ENCODE measurements around the gene AMPH. TPM values are rescaled to one million over a fixed set of nuclear protein-coding genes. Genes with fewer than 3 reads are reported as not detected.
A peak's percentile ranks its signal among the peaks of the same experiment; 100 is the strongest.

AMPH gene
- total RNA-seq, 1 donor from 2014 or later = 0.23 TPM

GRCh38 chr7:38659931-38660330, 28.8 kb upstream of the AMPH start:
- no peak overlapping the region for H3K27ac Mint-ChIP-seq
- no peaks in the 10 kb centered on the region for H3K36me3 Mint-ChIP-seq (ENCODE audit: low read depth)
- H3K4me3 Mint-ChIP-seq (ENCODE audit: low read depth) = no peak overlapping the region
- H3K4me1 Mint-ChIP-seq (ENCODE audit: low read depth) = no peaks in the 10 kb centered on the region
- H3K27me3 Mint-ChIP-seq (ENCODE audit: low read depth) = peaks cover 30% of the 10 kb centered on the region
- intact Hi-C loops (cut with micrococcal nuclease) = loop anchor here (1.0 kb wide), 1 partner anchor 262 kb away; no protein-coding TSS in a partner anchor
- DNase-seq (ENCODE audit: low spot score) = no peak
- H3K9me3 Mint-ChIP-seq = no peaks in the 10 kb centered on the region

- intact Hi-C loops (cut with micrococcal nuclease) = no loop called here
- no peaks in the 10 kb centered on the region for H3K9me3 Mint-ChIP-seq
- no peaks in the 10 kb centered on the region for H3K4me1 Mint-ChIP-seq (ENCODE audit: low read depth)
- H3K4me3 Mint-ChIP-seq (ENCODE audit: low read depth) = no peak overlapping the region
- no peak for DNase-seq (ENCODE audit: low spot score)
- H3K36me3 Mint-ChIP-seq (ENCODE audit: low read depth) = no peaks in the 10 kb centered on the region
- H3K27me3 Mint-ChIP-seq (ENCODE audit: low read depth) = peaks cover 31% of the 10 kb centered on the region
- no peak overlapping the region for H3K27ac Mint-ChIP-seq
These were observed 27.7 kb upstream of the AMPH start for GRCh38 chr7:38658921-38659320.

- H3K9me3 Mint-ChIP-seq = no peaks in the 10 kb centered on the region
- H3K4me1 Mint-ChIP-seq (ENCODE audit: low read depth) = no peaks in the 10 kb centered on the region
- DNase-seq (ENCODE audit: low spot score) = no peak
- H3K36me3 Mint-ChIP-seq (ENCODE audit: low read depth) = no peaks in the 10 kb centered on the region
- peaks cover 21% of the 10 kb centered on the region for H3K27me3 Mint-ChIP-seq (ENCODE audit: low read depth)
- no peak overlapping the region for H3K27ac Mint-ChIP-seq
- no peak overlapping the region for H3K4me3 Mint-ChIP-seq (ENCODE audit: low read depth)
- intact Hi-C loops (cut with micrococcal nuclease) = no loop called here
These were observed 25.8 kb upstream of the AMPH start for GRCh38 chr7:38656968-38657367.

- Mint-ChIP-seq H3K27me3 (ENCODE audit: low read depth) (peaks cover 20% of the 10 kb centered on the region), H3K36me3 (ENCODE audit: low read depth) (no peaks in the 10 kb centered on the region), H3K4me1 (ENCODE audit: low read depth) (no peaks in the 10 kb centered on the region), H3K4me3 (ENCODE audit: low read depth) (no peak overlapping the region), H3K9me3 (no peaks in the 10 kb centered on the region), H3K27ac (no peak overlapping the region)
- DNase-seq (ENCODE audit: low spot score) = no peak
- intact Hi-C loops (cut with micrococcal nuclease) = no loop called here
These were observed 24.9 kb upstream of the AMPH start for GRCh38 chr7:38655833-38656774.

GRCh38 chr7:38637957-38638356, 6.8 kb upstream of the AMPH start:
- H3K27ac Mint-ChIP-seq = no peak overlapping the region
- DNase-seq (ENCODE audit: low spot score) = no peak
- H3K27me3 Mint-ChIP-seq (ENCODE audit: low read depth) = peaks cover 21% of the 10 kb centered on the region
- H3K4me1 Mint-ChIP-seq (ENCODE audit: low read depth) = no peaks in the 10 kb centered on the region
- intact Hi-C loops (cut with micrococcal nuclease) = no loop called here
- no peaks in the 10 kb centered on the region for H3K36me3 Mint-ChIP-seq (ENCODE audit: low read depth)
- H3K9me3 Mint-ChIP-seq = no peaks in the 10 kb centered on the region
- H3K4me3 Mint-ChIP-seq (ENCODE audit: low read depth) = no peak overlapping the region

- peaks cover 4% of the 10 kb centered on the region for H3K4me1 Mint-ChIP-seq (ENCODE audit: low read depth)
- H3K27ac Mint-ChIP-seq = no peak overlapping the region
- no peak overlapping the region for H3K4me3 Mint-ChIP-seq (ENCODE audit: low read depth)
- H3K36me3 Mint-ChIP-seq (ENCODE audit: low read depth) = no peaks in the 10 kb centered on the region
- DNase-seq (ENCODE audit: low spot score) = no peak
- intact Hi-C loops (cut with micrococcal nuclease) = no loop called here
- H3K27me3 Mint-ChIP-seq (ENCODE audit: low read depth) = peaks cover 45% of the 10 kb centered on the region
- H3K9me3 Mint-ChIP-seq = no peaks in the 10 kb centered on the region
These were observed 1.2 kb upstream of the AMPH start for GRCh38 chr7:38632411-38632810.

- H3K4me3 Mint-ChIP-seq (ENCODE audit: low read depth) = peak overlapping the region; percentile 37
- H3K36me3 Mint-ChIP-seq (ENCODE audit: low read depth) = no peaks in the 10 kb centered on the region
- H3K27ac Mint-ChIP-seq = no peak overlapping the region
- DNase-seq (ENCODE audit: low spot score) = no peak
- intact Hi-C loops (cut with micrococcal nuclease) = no loop called here
- peaks cover 6% of the 10 kb centered on the region for H3K9me3 Mint-ChIP-seq
- H3K4me1 Mint-ChIP-seq (ENCODE audit: low read depth) = peaks cover 4% of the 10 kb centered on the region
- peaks cover 47% of the 10 kb centered on the region for H3K27me3 Mint-ChIP-seq (ENCODE audit: low read depth)
These were observed 1.3 kb downstream of the AMPH start for GRCh38 chr7:38629651-38630510.

- intact Hi-C loops (cut with micrococcal nuclease) = no loop called here
- H3K36me3 Mint-ChIP-seq (ENCODE audit: low read depth) = no peaks in the 10 kb centered on the region
These were observed 2.4 kb downstream of the AMPH start for GRCh38 chr7:38628630-38629385.

GRCh38 chr7:38625866-38626265, 5.3 kb downstream of the AMPH start:
- Mint-ChIP-seq H3K27me3 (ENCODE audit: low read depth) (peaks cover 37% of the 10 kb centered on the region), H3K9me3 (peaks cover 10% of the 10 kb centered on the region), H3K4me1 (ENCODE audit: low read depth) (peaks cover 2% of the 10 kb centered on the region), H3K27ac (no peak overlapping the region), H3K36me3 (ENCODE audit: low read depth) (no peaks in the 10 kb centered on the region), H3K4me3 (ENCODE audit: low read depth) (no peak overlapping the region)
- no peak for DNase-seq (ENCODE audit: low spot score)
- intact Hi-C loops (cut with micrococcal nuclease) = no loop called here

More at GRCh38 chr7:38628630-38629385, 2.4 kb downstream of the AMPH start:
- peaks cover 47% of the 10 kb centered on the region for H3K27me3 Mint-ChIP-seq (ENCODE audit: low read depth)
- H3K27ac Mint-ChIP-seq = no peak overlapping the region
- no peak for DNase-seq (ENCODE audit: low spot score)
- peaks cover 4% of the 10 kb centered on the region for H3K4me1 Mint-ChIP-seq (ENCODE audit: low read depth)
- H3K9me3 Mint-ChIP-seq = peaks cover 10% of the 10 kb centered on the region
- no peak overlapping the region for H3K4me3 Mint-ChIP-seq (ENCODE audit: low read depth)

GRCh38 chr7:38615665-38616064, 15.5 kb downstream of the AMPH start:
- no peaks in the 10 kb centered on the region for H3K36me3 Mint-ChIP-seq (ENCODE audit: low read depth)

GRCh38 chr7:38607466-38607865, 23.7 kb downstream of the AMPH start:
- Mint-ChIP-seq H3K9me3 (no peaks in the 10 kb centered on the region), H3K4me1 (ENCODE audit: low read depth) (no peaks in the 10 kb centered on the region), H3K4me3 (ENCODE audit: low read depth) (no peak overlapping the region), H3K36me3 (ENCODE audit: low read depth) (no peaks in the 10 kb centered on the region), H3K27ac (no peak overlapping the region), H3K27me3 (ENCODE audit: low read depth) (peaks cover 8% of the 10 kb centered on the region)
- intact Hi-C loops (cut with micrococcal nuclease) = no loop called here
- no peak for DNase-seq (ENCODE audit: low spot score)

More at GRCh38 chr7:38615665-38616064, 15.5 kb downstream of the AMPH start:
- Mint-ChIP-seq H3K27ac (no peak overlapping the region), H3K27me3 (ENCODE audit: low read depth) (peaks cover 15% of the 10 kb centered on the region), H3K4me3 (ENCODE audit: low read depth) (no peak overlapping the region), H3K9me3 (no peaks in the 10 kb centered on the region), H3K4me1 (ENCODE audit: low read depth) (no peaks in the 10 kb centered on the region)
- DNase-seq (ENCODE audit: low spot score) = no peak
- intact Hi-C loops (cut with micrococcal nuclease) = no loop called here

- H3K4me3 Mint-ChIP-seq (ENCODE audit: low read depth) = no peak overlapping the region
- H3K4me1 Mint-ChIP-seq (ENCODE audit: low read depth) = no peaks in the 10 kb centered on the region
- intact Hi-C loops (cut with micrococcal nuclease) = no loop called here
- H3K9me3 Mint-ChIP-seq = no peaks in the 10 kb centered on the region
- no peaks in the 10 kb centered on the region for H3K36me3 Mint-ChIP-seq (ENCODE audit: low read depth)
- no peaks in the 10 kb centered on the region for H3K27me3 Mint-ChIP-seq (ENCODE audit: low read depth)
- no peak for DNase-seq (ENCODE audit: low spot score)
- no peak overlapping the region for H3K27ac Mint-ChIP-seq
These were observed 30.4 kb downstream of the AMPH start for GRCh38 chr7:38600741-38601140.

Measured in activated T-helper 2 cell treated with anti-CD3 and anti-CD28 coated beads, Interferon-gamma antibody, Interleukin-2, Interleukin-4, amounts not matched to agents 10 μg/mL and 5 μg/mL and 100 μg/mL, durations not matched to agents 14 hours and 24 hours and 36 hours (primary cell).